Duodenal mucosa (tissue), 2 donors: Measurements from ENCODE around the gene KCNB1.

Source experiments
- H3K27ac ChIP-seq: one replicate; pipeline ENCODE4 v1.7.0; 2013; ENCODE audit warnings: low read depth, low read length
- H3K27me3 ChIP-seq, 2 donors: one replicate each; pipeline ENCODE4 v1.7.0; 2013; ENCODE audit warnings: low read length in 2 of 2, control low read depth in 1 of 2; ENCODE audit not compliant: insufficient read depth in 2 of 2, control insufficient read depth in 1 of 2
- H3K36me3 ChIP-seq, 2 donors: one replicate each; pipeline ENCODE4 v1.7.0; 2013; ENCODE audit warnings: low read length in 2 of 2, control low read depth in 1 of 2; ENCODE audit not compliant: insufficient read depth in 2 of 2, control insufficient read depth in 1 of 2
- H3K4me1 ChIP-seq, 2 donors: one replicate each; pipeline ENCODE4 v1.7.0; 2013; ENCODE audit warnings: low read length in 2 of 2, control low read depth in 1 of 2; ENCODE audit not compliant: insufficient read depth in 2 of 2, control insufficient read depth in 1 of 2
- H3K4me3 ChIP-seq, 2 donors: one replicate each; pipeline ENCODE4 v1.7.0; 2013; ENCODE audit warnings: low read length in 2 of 2, low read depth in 1 of 2
- H3K9ac ChIP-seq, 2 donors: one replicate each; pipeline ENCODE4 v1.7.0; 2013; ENCODE audit warnings: low read length in 2 of 2, low read depth in 1 of 2
- H3K9me3 ChIP-seq, 2 donors: one replicate each; pipeline ENCODE4 v1.7.0; 2013; ENCODE audit warnings: low read length in 2 of 2, control low read depth in 1 of 2; ENCODE audit not compliant: control insufficient read depth in 1 of 2

Gene KCNB1

GRCh38 chr20:49475292-49476015, 7.0 kb downstream of the KCNB1 start:
- Histone ChIP-seq H3K27ac (no peak overlapping the region), H3K9me3 (no peaks in the 10 kb centered on the region), H3K27me3 (peaks cover 3 to 6% of the 10 kb centered on the region in 2 donors), H3K9ac (no peak overlapping the region), H3K36me3 (no peaks in the 10 kb centered on the region), H3K4me3 (no peak overlapping the region), H3K4me1 (no peaks in the 10 kb centered on the region)

GRCh38 chr20:49471397-49471796, 11.1 kb downstream of the KCNB1 start:
- no peaks in the 10 kb centered on the region for H3K36me3 ChIP-seq
- no peaks in the 10 kb centered on the region for H3K4me1 ChIP-seq
- no peak overlapping the region for H3K27ac ChIP-seq
- H3K27me3 ChIP-seq, result peaks cover 0 to 10% of the 10 kb centered on the region in 2 donors
- no peak overlapping the region for H3K4me3 ChIP-seq
- H3K9ac ChIP-seq, result no peak overlapping the region
- no peaks in the 10 kb centered on the region for H3K9me3 ChIP-seq

GRCh38 chr20:49470922-49471321, 11.5 kb downstream of the KCNB1 start:
- H3K27ac ChIP-seq, result no peak overlapping the region
- no peak overlapping the region for H3K9ac ChIP-seq
- H3K9me3 ChIP-seq, result no peaks in the 10 kb centered on the region
- H3K4me3 ChIP-seq, result no peak overlapping the region
- H3K27me3 ChIP-seq, result peaks cover 0 to 12% of the 10 kb centered on the region in 2 donors
- no peaks in the 10 kb centered on the region for H3K36me3 ChIP-seq
- H3K4me1 ChIP-seq, result no peaks in the 10 kb centered on the region

DNA sequence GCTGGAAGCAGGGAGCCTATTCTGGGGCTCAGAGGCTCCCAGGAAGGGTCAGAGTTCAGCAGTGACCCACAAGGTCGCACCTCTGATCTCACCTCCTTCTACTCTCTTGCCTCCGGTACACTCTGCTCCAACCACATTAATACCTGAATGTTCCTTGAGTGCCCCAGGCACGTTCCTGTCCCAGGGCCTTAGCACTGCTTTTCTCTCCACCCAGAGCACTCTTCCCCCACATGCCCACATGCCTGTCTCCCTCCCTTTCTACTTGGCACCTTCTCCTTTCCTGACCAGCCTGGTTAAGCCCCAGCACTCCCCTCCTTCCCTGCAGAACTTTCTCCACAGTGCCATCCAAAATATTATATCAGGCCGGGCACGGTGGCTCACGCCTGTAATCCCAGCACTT, 13.4 kb downstream of the KCNB1 start:
- H3K27me3 ChIP-seq, result peaks cover 0 to 12% of the 10 kb centered on the region in 2 donors
- H3K36me3 ChIP-seq, result no peaks in the 10 kb centered on the region
- no peak overlapping the region for H3K4me3 ChIP-seq
- no peaks in the 10 kb centered on the region for H3K9me3 ChIP-seq
- no peak overlapping the region for H3K27ac ChIP-seq
- H3K4me1 ChIP-seq, result no peaks in the 10 kb centered on the region
- H3K9ac ChIP-seq, result no peak overlapping the region

- no peaks in the 10 kb centered on the region for H3K4me1 ChIP-seq
- H3K27me3 ChIP-seq, result peaks cover 0 to 12% of the 10 kb centered on the region in 2 donors
- H3K27ac ChIP-seq, result no peak overlapping the region
- H3K4me3 ChIP-seq, result no peak overlapping the region
- H3K9me3 ChIP-seq, result no peaks in the 10 kb centered on the region
- H3K9ac ChIP-seq, result no peak overlapping the region
- no peaks in the 10 kb centered on the region for H3K36me3 ChIP-seq
Measured at GRCh38 chr20:49468412-49468811, 14.1 kb downstream of the KCNB1 start.

- Histone ChIP-seq H3K9ac (no peak overlapping the region), H3K4me3 (no peak overlapping the region)
Measured at GRCh38 chr20:49466114-49466912, 16.2 kb downstream of the KCNB1 start.

GRCh38 chr20:49464556-49464955, 17.9 kb downstream of the KCNB1 start:
- Histone ChIP-seq H3K9ac (no peak overlapping the region), H3K4me1 (no peaks in the 10 kb centered on the region), H3K36me3 (no peaks in the 10 kb centered on the region), H3K4me3 (no peak overlapping the region), H3K9me3 (no peaks in the 10 kb centered on the region), H3K27me3 (peaks cover 0 to 5% of the 10 kb centered on the region in 2 donors), H3K27ac (no peak overlapping the region)

More at GRCh38 chr20:49466114-49466912, 16.2 kb downstream of the KCNB1 start:
- Histone ChIP-seq H3K9me3 (no peaks in the 10 kb centered on the region), H3K27me3 (peaks cover 0 to 9% of the 10 kb centered on the region in 2 donors), H3K4me1 (no peaks in the 10 kb centered on the region), H3K27ac (no peak overlapping the region), H3K36me3 (no peaks in the 10 kb centered on the region)

DNA sequence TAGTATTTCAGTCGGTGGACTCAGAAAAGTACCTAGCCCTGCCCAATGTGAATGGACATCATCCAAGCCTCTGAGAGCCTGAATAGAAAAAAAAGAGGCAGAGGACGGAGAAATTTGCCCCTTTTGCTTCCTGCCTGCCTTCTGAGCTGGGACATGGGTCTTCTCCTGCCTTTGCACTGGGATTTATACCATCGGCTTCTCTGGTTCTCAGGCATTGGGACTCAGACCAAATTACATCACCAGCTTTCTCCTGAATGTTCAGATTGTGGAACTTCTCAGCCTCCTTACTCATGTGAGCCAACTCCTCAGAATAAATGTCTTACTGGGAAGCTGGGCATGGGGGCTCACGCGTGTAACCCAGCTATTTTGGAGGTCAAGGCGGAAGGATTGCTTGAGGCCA, 19.8 kb downstream of the KCNB1 start:
- H3K27ac ChIP-seq, result no peak overlapping the region
- H3K9me3 ChIP-seq, result no peaks in the 10 kb centered on the region
- no peaks in the 10 kb centered on the region for H3K4me1 ChIP-seq
- no peaks in the 10 kb centered on the region for H3K36me3 ChIP-seq
- H3K27me3 ChIP-seq, result peaks cover 0 to 5% of the 10 kb centered on the region in 2 donors
- no peak overlapping the region for H3K4me3 ChIP-seq
- H3K9ac ChIP-seq, result no peak overlapping the region

GRCh38 chr20:49461894-49462620, 20.4 kb downstream of the KCNB1 start:
- H3K27me3 ChIP-seq, result peaks cover 0 to 5% of the 10 kb centered on the region in 2 donors
- H3K27ac ChIP-seq, result no peak overlapping the region

DNA sequence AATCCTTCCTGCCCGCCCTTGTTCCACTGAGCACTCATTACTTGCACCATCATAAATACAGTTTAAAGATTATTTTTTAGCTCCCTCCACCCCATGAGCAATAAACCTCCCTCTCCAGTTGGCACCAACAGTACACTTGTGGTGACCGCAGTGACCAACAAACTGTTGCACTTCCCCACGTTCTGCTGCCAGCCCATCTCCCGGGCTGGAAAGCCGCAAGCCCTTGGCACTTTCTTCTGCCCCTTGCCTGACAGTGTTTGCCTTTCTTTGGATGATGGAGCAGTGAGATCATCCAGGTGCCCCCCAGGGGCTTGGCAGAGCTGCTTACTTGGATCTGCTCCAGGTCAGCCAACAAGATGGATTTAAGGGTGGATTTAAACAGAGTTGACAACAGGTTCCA, 21.6 kb downstream of the KCNB1 start:
- Histone ChIP-seq H3K9ac (no peak overlapping the region), H3K27ac (no peak overlapping the region), H3K36me3 (no peaks in the 10 kb centered on the region), H3K4me3 (no peak overlapping the region), H3K27me3 (peaks cover 0 to 2% of the 10 kb centered on the region in 2 donors), H3K9me3 (no peaks in the 10 kb centered on the region), H3K4me1 (no peaks in the 10 kb centered on the region)

More at GRCh38 chr20:49461894-49462620, 20.4 kb downstream of the KCNB1 start:
- Histone ChIP-seq H3K36me3 (no peaks in the 10 kb centered on the region), H3K9ac (no peak overlapping the region), H3K4me1 (no peaks in the 10 kb centered on the region), H3K9me3 (no peaks in the 10 kb centered on the region), H3K4me3 (no peak overlapping the region)
